SIG-M5 treated with dmso at 0.1 percent for 504 hours (cell line): Measurements from ENCODE around the gene HMCN1.
"Not testable (repeated sequence)": the region's sequence is repeated elsewhere in the genome, so short reads cannot be mapped to it uniquely, and the experiment has no call there.

Experiments used
- DNase-seq: peaks from one replicate; lab custom pipeline; 2025; ENCODE audit not compliant: unreplicated experiment; lab: John Stamatoyannopoulos, UW

HMCN1 gene

DNA sequence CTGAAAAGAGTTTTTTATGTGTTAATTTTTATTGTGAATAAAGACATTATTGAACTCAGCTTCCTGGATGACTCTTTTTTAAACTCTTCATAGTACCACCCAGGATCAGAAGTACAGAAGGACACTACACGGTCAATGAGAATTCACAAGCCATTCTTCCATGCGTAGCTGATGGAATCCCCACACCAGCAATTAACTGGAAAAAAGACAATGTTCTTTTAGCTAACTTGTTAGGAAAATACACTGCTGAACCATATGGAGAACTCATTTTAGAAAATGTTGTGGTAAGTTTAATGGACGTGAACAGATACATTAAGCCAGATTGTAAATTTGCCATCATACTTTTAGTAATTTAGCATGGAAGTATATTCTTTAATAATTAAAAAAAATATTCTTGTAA lies 391.3 kb downstream of the HMCN1 start:
- no peak for DNase-seq

DNA sequence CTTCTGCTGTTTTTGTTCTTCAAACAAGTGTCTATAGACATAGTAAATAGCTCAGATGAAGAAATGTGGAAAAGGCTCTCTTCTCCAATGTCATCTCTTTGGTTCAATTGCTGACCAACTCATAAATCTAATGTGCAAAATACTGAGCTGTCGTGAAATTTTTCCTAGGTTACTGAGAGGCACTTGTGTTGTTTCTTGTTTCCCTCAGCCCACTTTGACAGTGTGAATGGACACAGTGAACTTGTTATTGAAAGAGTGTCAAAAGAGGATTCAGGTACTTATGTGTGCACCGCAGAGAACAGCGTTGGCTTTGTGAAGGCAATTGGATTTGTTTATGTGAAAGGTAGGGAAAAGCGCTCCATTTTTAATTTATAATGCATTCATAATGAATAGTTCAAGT lies 395.6 kb downstream of the HMCN1 start:
- DNase-seq = no peak

DNA sequence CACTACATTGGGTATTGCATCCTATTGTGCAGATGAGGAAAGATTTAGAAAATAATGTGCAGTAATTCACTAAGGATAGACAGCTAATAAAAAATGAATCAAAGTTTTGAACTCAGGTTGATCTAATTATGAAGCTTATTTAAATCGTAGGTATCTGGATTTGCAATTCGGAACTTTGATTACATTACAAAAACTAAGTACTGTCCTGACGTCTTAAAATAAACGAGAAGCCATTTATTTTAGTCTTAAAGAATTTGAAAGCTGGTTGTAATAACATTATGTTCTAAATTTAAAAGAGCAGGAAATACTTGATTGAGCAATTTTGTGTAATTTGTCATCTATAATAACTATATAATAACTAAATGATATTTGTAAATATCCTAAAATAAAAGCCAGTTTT lies 404.9 kb downstream of the HMCN1 start:
- DNase-seq = no peak

DNA sequence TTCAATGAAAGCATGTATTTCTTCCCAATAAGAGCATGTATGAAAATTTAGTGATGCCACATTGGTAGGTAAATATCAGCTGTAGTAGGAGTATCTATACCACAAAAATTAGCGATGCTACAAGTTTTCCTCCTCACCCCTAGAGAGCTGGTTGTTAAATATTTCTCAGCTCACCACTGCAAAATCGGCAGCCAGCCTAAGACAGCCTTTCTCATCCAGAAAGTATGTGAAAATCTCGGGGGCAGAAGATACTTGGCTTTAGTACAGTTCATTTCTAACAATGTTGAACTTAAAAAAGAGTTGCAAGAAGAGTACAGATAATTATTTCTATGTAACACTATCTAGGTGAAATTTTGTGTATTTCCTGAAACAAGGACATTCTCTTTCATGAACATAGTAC lies 405.5 kb downstream of the HMCN1 start:
- DNase-seq = no peak

- no peak for DNase-seq
Observed at GRCh38 chr1:186142159-186142558, 408.0 kb downstream of the HMCN1 start.

- DNase-seq = no peak
Observed at GRCh38 chr1:186142916-186143315, 408.7 kb downstream of the HMCN1 start.

DNA sequence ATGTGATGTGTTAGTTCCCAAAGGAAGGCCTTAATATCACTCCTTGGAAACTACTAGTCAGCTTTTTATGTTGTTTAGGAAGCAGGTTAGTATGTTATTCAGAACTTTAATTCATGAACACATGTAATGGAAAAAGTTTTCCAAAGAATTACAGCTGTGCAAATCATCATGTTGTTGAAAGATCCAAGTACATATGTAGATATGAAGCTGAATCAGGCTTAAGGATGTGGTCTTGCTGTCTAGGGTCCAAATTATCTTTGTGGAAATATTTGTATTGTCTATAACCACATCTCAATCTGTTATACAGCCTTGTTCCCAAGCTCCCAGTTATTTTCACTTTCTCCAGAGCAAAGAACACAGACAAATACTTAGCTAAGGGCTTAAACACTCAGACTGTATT lies 409.3 kb downstream of the HMCN1 start:
- DNase-seq = no peak

DNA sequence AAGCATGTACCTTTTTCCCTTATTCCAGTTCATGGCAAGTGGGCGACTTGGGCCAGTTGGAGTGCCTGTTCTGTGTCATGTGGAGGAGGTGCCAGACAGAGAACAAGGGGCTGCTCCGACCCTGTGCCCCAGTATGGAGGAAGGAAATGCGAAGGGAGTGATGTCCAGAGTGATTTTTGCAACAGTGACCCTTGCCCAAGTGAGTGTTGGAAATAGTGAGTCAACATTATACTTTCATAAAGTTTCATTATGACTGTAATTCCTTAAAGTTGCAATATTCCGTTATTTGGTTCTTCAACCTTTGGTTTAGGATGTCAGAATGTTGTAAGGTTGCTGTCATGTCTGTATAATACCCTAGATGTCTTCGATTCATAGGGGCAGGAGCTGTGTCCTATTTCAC lies 410.3 kb downstream of the HMCN1 start:
- DNase-seq = peak; percentile 7

DNA sequence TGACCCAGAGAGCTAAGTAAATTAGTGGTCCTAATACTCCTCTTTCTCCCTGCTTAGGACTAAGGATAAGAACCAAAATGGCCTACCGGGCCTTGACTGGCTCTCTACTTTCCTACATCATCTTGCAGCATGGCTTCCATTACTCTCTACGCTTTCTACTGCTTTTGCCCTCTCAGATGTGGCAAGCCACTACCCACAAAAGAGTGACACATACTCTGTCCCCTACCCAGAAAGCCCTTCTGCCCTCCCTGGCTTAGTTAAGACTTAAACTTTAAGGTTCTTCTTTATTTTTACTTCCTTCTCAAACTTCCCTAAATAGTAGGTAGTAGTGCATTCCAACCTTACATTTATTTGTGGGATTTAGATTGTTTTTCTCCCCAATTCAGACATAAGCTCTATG lies 412.8 kb downstream of the HMCN1 start:
- DNase-seq = peak; percentile 75

DNA sequence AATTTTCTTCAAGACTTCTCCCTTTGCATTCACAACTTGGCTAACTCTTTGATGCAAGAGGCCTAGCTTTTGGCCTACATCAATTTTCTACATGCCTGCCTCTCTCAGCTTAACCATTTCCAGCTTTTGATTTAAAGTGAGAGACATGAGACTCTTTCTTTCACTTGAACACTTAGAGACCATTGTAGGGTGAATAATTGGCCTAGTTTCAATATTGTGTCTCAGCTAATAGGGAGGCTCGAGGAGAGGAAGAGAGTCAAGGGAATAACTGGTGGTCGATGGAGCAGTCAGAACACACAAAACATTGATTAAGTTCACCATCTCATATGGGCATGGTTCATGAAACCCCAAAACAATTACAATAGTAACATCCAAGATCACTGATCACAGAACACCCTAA lies 415.4 kb downstream of the HMCN1 start:
- DNase-seq = no peak

GRCh38 chr1:186152227-186152619 lies 418.0 kb downstream of the HMCN1 start:
- DNase-seq = no peak

DNA sequence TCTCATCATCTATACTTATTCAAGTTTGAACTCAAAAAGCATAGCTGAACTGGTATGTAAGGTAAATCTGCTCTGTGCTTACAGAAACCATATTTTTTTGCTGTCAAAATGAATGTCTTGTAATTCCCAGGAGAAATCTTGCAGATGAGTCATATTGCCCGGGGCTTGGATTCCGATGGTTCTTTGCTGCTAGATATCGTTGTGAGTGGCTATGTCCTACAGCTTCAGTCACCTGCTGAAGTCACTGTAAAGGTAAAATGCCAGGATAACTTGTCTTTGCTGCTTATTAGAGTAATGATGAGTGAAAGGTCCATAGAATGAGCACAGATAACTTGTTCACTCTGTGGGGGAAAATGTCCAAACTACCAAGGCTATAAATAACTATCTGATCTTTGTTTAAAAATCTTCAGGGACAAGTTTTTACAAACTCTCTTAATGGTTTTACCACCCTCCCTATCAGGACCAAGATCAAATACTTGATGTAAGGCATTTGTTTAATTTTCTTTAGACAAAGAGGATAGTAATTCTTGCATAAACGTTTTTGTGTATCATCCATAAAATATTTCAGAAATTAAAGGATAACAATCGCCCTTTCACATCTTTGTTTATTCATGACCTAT lies 418.5 kb downstream of the HMCN1 start:
- peak; percentile 54 for DNase-seq

DNA sequence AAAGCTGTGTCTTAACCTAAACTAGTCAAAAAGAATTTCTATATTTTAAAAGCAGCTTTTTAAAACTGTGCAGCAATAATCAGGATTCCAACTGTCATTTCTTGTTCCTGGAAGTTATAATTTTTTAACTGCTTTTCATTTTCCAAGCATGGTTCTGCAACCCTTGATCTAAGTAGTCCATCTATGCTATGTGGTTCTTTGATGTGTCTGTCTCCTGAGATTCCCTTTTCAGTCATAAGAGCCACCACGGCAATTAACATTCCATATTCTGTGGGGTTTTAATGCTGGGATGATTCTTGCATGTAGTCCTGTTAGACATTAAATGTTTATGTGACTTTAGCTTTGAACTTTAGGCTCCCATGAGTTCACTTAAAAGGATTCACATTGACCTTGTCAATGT lies 420.5 kb downstream of the HMCN1 start:
- DNase-seq = no peak

- DNase-seq = peak; percentile 72
Observed at GRCh38 chr1:186155594-186155993, 421.4 kb downstream of the HMCN1 start.

DNA sequence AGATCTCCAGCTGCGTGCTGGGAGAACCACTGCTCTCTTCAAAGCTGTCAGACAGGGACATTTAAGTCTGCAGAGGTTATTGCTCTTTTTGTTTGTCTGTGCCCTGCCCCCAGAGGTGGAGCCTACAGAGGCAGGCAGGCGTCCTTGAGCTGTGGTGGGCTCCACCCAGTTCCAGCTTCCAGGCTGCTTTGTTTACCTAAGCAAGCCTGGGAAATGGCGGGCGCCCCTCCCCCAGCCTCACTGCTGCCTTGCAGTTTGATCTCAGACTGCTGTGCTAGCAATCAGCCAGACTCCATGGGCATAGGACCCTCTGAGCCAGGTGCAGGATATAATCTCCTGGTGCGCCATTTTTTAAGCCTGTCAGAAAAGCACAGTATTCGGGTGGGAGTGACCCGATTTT lies 428.7 kb downstream of the HMCN1 start:
- not testable (repeated sequence) for DNase-seq

- no peak for DNase-seq
Observed at GRCh38 chr1:186164773-186165172, 430.6 kb downstream of the HMCN1 start.

- no peak for DNase-seq
Observed at GRCh38 chr1:186165303-186165702, 431.1 kb downstream of the HMCN1 start.

DNA sequence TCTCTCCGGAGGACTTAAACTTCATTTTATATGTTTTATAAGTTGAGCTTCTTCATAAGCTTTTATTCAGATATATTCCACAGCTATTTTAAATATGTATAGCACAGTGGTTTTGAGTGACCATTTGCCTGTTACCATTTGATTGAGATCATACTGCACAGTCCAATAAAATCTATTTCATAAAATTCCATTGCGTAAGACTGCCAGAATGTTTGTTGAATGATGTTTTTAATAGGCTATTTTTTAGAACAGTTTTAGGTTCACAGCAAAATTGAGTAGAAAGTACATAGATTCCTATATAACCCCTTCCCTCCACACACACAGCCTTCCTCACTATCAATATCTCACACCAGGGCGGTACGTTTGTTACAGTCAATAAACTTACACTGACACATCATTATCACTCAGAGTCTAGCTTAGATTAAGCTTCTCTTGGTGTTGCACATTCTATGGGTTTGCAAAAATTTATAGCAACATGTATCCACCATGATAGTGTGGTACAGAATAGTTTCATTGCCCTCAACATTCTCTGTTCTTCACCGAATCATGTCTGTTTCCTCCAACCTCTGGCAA lies 433.0 kb downstream of the HMCN1 start:
- DNase-seq = no peak

DNA sequence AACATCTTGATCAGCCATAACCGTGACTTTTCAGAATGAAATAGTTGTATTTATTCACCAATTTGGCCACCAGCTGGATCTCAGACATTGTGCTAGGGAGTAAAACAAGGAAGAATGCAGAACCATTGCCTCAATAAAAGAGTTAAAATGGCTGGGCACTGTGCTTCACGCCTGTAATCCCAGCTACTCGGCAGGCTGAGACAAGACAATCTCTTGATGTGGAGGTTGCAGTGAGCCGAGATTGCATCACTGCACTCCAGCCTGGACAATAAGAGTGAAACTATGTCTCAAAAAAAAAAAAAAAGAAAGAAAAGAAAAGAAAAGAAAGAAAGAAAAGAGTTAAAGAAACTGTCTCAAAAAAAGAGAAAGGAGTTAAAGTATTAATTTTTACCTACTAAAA lies 441.4 kb downstream of the HMCN1 start:
- DNase-seq = no peak

- DNase-seq = no peak
Observed at GRCh38 chr1:186178426-186179043, 444.3 kb downstream of the HMCN1 start.

DNA sequence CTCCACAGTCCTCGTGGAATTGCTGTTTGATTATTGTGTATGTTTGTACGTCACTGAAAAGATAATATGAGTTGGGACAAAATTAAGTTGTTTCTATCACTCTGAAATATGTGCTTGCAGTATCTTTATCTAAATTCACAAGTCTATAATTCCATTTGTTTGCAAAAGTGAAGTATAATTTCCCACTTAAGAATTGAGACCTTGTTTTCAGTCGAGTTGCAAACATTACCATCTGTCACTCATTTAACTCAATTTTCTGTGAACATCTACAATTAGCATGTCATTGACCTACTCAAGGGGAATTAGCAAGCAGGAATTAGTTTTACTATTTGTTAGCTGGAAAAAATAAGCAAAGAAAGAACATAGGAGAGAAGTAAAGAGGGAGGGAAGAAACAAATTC lies 445.0 kb downstream of the HMCN1 start:
- DNase-seq = no peak

DNA sequence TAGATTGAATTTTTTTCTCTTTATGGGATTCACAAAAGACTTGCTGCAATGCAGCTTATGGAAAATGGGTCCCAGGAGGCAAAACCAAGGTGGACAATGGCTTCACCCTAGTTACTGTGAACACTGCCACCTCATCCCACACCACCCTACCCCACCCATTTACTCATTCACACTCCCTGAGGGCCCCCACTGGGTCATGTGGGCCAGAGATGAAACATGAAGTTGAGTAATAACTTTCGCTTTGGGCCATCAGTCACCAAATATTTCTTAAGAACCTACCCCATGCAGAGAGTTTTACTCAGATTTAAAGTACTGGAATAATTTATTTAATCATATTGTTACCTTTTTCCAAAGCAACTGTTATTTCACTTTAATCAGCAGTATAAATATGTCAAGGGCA lies 449.0 kb downstream of the HMCN1 start:
- peak; percentile 31 for DNase-seq
